ENCODE measurements around the gene TMEM213.

Gene TMEM213

DNA sequence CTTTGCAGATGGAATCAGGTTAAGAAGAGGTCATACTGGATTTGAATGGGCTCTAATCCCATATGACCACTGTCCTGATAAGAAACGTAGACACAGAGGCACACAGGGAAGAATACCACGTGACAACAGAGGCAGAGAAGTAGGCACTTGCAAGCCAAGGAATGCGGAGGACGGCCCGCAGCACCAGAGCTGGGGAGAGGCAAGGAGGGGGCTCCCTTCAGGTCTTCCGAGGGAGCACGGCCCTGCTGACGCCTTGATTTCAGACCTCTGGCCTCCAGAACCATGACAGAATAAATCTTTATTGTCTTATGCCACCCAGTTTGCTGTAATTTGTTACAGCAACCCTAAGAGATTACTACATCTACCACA lies 44.7 kb upstream of the TMEM213 start:
- no peak for DNase-seq (ENCODE audit: low read depth)
- H3K4me3 ChIP-seq (ENCODE audit: low read depth, low read length), result no peak overlapping the region
- TF ChIP-seq, protein P1, sequence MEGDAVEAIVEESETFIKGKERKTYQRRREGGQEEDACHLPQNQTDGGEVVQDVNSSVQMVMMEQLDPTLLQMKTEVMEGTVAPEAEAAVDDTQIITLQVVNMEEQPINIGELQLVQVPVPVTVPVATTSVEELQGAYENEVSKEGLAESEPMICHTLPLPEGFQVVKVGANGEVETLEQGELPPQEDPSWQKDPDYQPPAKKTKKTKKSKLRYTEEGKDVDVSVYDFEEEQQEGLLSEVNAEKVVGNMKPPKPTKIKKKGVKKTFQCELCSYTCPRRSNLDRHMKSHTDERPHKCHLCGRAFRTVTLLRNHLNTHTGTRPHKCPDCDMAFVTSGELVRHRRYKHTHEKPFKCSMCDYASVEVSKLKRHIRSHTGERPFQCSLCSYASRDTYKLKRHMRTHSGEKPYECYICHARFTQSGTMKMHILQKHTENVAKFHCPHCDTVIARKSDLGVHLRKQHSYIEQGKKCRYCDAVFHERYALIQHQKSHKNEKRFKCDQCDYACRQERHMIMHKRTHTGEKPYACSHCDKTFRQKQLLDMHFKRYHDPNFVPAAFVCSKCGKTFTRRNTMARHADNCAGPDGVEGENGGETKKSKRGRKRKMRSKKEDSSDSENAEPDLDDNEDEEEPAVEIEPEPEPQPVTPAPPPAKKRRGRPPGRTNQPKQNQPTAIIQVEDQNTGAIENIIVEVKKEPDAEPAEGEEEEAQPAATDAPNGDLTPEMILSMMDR (IDR thresholded peaks at IDR 0.05; ENCODE audit: control insufficient read depth, extremely low read depth, insufficient read depth), result no peak

DNA sequence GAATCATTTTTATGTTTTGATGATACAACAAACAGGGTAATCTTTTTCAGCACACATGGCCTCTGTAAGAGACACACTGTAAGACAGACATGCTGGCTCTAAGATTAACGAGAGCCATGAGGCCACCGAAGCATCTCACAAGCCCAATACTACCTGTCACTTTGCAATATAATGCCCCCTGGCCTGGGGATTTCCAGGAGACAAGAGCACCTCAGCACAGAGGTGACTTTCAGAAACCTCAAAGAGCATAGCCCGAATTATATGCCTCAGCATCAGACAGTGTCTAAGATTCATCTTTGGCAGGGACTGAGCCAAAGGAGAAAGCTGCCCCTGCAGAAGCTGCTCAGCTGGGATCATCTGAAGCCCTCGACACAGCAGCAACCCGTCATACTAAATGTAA lies 44.2 kb upstream of the TMEM213 start:
- TF ChIP-seq, protein P1 (IDR thresholded peaks at IDR 0.05; ENCODE audit: control insufficient read depth, extremely low read depth, insufficient read depth), result no peak
- DNase-seq (ENCODE audit: low read depth), result no peak
- no peak overlapping the region for H3K4me3 ChIP-seq (ENCODE audit: low read depth, low read length)

DNA sequence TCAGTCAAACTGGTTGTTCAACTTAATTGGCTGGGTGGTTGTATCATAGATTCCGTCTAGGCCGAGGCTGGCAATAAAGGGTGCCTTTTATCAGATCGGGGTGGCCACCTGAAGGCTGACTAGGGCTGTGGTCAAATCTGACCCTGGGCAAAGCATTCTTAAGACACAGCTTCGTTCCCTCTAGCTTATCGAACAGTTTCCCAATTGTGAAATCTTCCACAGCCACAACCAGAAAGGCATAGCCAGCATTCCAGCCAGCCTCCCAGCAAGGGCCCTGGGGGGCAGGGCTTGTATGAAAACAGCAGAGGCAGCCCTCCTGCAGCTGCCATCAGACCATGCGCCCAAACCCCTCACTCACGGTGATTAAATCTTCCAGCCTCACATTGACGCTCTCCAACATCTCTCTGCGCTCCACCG lies 42.5 kb upstream of the TMEM213 start:
- TF ChIP-seq, protein P1 (IDR thresholded peaks at IDR 0.05; ENCODE audit: control insufficient read depth, extremely low read depth, insufficient read depth), result no peak
- no peak for DNase-seq (ENCODE audit: low read depth)
- no peak overlapping the region for H3K4me3 ChIP-seq (ENCODE audit: low read depth, low read length)

DNA sequence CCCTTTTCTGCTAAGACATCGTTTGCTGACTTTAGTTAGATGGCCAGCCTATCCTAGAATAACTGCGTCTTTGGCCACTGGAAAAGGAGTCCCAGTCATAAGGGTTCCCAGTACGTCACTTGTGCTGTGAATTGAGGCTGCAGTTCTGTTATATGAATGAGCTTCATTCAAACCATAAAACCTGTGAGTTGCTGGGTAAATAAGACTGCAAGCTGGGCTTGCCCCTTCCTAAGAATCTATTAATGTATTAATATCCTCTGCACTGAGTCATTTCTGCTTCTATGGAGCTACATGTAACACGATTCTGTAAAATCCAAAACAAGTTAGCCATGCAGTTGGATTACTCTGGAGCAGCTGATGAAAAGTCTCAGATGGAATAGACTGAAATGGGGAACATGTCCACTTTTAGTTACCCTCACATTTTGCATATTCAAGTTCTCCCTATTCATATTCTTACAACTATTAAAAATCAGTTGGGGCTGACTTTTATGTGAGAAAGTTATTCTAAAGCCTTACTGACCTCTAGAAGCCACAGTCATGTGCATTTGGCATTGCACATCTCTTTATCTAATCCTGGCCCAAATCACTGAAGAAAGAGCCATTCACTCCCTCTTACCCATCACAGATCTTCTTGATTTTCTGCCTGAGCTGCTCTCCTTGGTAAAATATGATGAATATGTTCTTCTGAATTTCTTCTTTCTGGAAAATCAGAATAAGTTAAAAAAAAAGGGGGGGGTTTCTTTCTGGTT lies 41.8 kb upstream of the TMEM213 start:
- no peak overlapping the region for H3K4me3 ChIP-seq (ENCODE audit: low read depth, low read length)
- no peak for DNase-seq (ENCODE audit: low read depth)
- TF ChIP-seq, protein P1 (IDR thresholded peaks at IDR 0.05; ENCODE audit: control insufficient read depth, extremely low read depth, insufficient read depth), result no peak

DNA sequence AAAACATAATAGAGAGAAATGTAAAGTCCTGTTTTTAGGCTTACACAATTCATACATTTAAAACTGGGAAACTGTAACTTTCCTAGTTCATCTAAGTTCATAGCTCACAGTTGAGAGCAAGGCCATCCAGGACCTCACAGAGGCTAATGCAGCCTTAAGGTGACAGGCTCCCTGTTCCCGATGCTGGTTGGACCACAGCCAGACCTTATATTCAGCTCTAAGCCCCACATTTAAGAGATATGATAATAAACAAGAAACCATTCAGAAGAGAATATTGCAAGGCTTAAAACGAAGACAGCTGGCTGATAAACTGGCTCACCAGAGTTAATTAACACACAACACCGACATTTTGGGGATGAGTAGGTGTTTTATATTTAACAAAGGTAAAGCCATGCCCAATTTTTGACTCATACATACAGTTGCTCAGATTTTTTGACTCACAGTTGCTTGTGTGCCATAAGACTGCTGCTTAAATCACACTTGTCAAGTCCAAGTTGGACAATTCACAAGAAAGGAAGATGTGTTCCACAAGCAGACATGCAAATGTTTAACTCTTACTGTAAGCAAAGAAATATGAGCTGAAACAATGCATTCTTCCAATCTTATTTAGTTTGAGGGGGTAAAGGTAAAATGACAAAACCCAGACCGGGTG lies 41.1 kb upstream of the TMEM213 start:
- TF ChIP-seq, protein P1 (IDR thresholded peaks at IDR 0.05; ENCODE audit: control insufficient read depth, extremely low read depth, insufficient read depth), result no peak
- no peak overlapping the region for H3K4me3 ChIP-seq (ENCODE audit: low read depth, low read length)
- DNase-seq (ENCODE audit: low read depth), result no peak

DNA sequence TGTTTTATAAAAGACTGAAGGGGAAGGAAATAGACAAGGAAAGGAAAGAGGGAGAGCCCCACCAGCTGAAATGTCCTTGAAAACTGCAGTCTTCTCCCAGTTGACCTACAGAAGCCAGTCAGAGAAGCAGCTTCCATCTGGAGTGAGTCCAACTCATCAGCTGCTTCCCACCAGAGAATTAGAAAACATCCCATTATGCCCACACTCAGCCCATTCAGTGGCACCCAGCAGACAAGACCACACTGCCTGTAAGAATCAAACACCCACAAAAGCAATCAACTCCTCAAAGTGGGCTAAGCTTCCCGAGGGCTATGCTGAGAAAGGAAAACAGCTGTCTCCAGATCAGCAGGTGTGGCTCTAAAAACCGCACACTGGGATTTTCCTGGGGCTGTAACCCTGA lies 29.6 kb upstream of the TMEM213 start:
- no peak for DNase-seq (ENCODE audit: low read depth)
- TF ChIP-seq, protein P1 (IDR thresholded peaks at IDR 0.05; ENCODE audit: control insufficient read depth, extremely low read depth, insufficient read depth), result no peak
- no peak overlapping the region for H3K4me3 ChIP-seq (ENCODE audit: low read depth, low read length)
